Gastrocnemius medialis (tissue), 4 donors: Measurements from ENCODE around the gene MORN1. TPM values are rescaled to one million over a fixed set of nuclear protein-coding genes. Genes with fewer than 3 reads are reported as not detected.

ENCODE experiments used
- ATAC-seq, 2 donors: fragments of 150-250 bp; one replicate each; pipeline ENCODE4 v1.9.1; 2016
- DNase-seq, 2 donors: peaks; one replicate each; pipeline ENCODE4 v3.0.0-alpha.2; 2019
- H3K27ac ChIP-seq, 4 donors: fragments of 200-600 bp; sonication (generic); 1 replicate in 1 of 4; 2 replicates in 3 of 4; pipeline ENCODE4 v1.5.1; 2016 to 2018; ENCODE audit warnings: mild to moderate bottlenecking in 2 of 4, moderate library complexity in 1 of 4
- H3K27me3 ChIP-seq, 3 donors: fragments of 200-600 bp; sonication (generic) in 2 of 3; 1 replicate in 1 of 3; 2 replicates in 2 of 3; pipeline versions ENCODE4 v1.5.1 to v1.6.0; 2016 to 2019; ENCODE audit warnings: mild to moderate bottlenecking in 1 of 3, moderate library complexity in 1 of 3
- H3K36me3 ChIP-seq, 2 donors: fragments of 200-600 bp; sonication (generic) in 1 of 2; one replicate each; pipeline ENCODE4 v1.5.1; 2017 to 2018
- H3K4me1 ChIP-seq, 2 donors: fragments of 200-600 bp; sonication (generic) in 1 of 2; one replicate each; pipeline ENCODE4 v1.5.1; 2016 to 2017; ENCODE audit warnings: mild to moderate bottlenecking in 2 of 2
- H3K4me3 ChIP-seq, 4 donors: fragments of 200-600 bp; sonication (generic) in 3 of 4; 1 replicate in 1 of 4; 2 replicates in 3 of 4; pipeline ENCODE4 v1.5.1; 2016 to 2019; ENCODE audit warnings: mild to moderate bottlenecking in 2 of 4
- H3K9me3 ChIP-seq, 3 donors: fragments of 200-600 bp; sonication (generic) in 2 of 3; 1 replicate in 1 of 3; 2 replicates in 2 of 3; pipeline ENCODE4 v1.5.1; 2016 to 2019
- POLR2A ChIP-seq, 2 donors: fragments of 450-650 bp; IDR thresholded peaks; one replicate each; pipeline ENCODE4 v1.6.1; 2017; ENCODE audit warnings: antibody characterized with exemption in 2 of 2, mild to moderate bottlenecking in 2 of 2, moderate library complexity in 2 of 2
- in situ Hi-C, 4 donors: fragments of 200-750 bp; cut with MboI; loops; one replicate each; pipeline versions ENCODE4 v1.15.0 to v1.8.0; 2017; ENCODE audit warnings: low sequenced_read_pairs in 4 of 4
- intact Hi-C: fragments of 100-400 bp; cut with DNase I; formaldehyde crosslinking; loops from one replicate; pipeline ENCODE4 v1.15.1; 2023; ENCODE audit warnings: low total_unique reads
- total RNA-seq, 4 donors: library from RNA; depleted of rRNA; stranded (reverse); fragments of >200 nt; gene quantifications; one replicate each; pipeline versions ENCODE4 v1.1.0 to v1.2.3, GENCODE V29; 2016
- TF ChIP-seq, protein P1 (sequence below), 5 experiments: fragments of 450-650 bp in 3 of 5; fragments of 200-600 bp in 2 of 5; sonication (generic) in 2 of 5; IDR thresholded peaks in 4 of 5; conservative IDR thresholded peaks in 1 of 5; 1 replicate in 4 of 5; 2 replicates in 1 of 5; pipeline ENCODE4 v1.5.1; 2016 to 2019; ENCODE audit warnings: antibody characterized with exemption in 5 of 5, mild to moderate bottlenecking in 3 of 5, moderate library complexity in 3 of 5

MORN1 gene
- total RNA-seq, 4 donors from 2014 or later = 1.9 to 4.7 (median 3.5) TPM

- intact Hi-C loops (no loop called here), in situ Hi-C loops (no loop called here)
- Histone ChIP-seq H3K27me3 (no peaks in the 10 kb centered on the region), H3K9me3 (no peaks in the 10 kb centered on the region), H3K4me1 (no peaks in the 10 kb centered on the region), H3K4me3 (no peak overlapping the region), H3K27ac (no peak overlapping the region), H3K36me3 (no peaks in the 10 kb centered on the region)
- TF ChIP-seq POLR2A (IDR thresholded peaks at IDR 0.05) = no peak
- TF ChIP-seq, protein P1, sequence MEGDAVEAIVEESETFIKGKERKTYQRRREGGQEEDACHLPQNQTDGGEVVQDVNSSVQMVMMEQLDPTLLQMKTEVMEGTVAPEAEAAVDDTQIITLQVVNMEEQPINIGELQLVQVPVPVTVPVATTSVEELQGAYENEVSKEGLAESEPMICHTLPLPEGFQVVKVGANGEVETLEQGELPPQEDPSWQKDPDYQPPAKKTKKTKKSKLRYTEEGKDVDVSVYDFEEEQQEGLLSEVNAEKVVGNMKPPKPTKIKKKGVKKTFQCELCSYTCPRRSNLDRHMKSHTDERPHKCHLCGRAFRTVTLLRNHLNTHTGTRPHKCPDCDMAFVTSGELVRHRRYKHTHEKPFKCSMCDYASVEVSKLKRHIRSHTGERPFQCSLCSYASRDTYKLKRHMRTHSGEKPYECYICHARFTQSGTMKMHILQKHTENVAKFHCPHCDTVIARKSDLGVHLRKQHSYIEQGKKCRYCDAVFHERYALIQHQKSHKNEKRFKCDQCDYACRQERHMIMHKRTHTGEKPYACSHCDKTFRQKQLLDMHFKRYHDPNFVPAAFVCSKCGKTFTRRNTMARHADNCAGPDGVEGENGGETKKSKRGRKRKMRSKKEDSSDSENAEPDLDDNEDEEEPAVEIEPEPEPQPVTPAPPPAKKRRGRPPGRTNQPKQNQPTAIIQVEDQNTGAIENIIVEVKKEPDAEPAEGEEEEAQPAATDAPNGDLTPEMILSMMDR (IDR thresholded peaks at IDR 0.05 in 4 of 5, conservative IDR thresholded peaks at IDR 0.05 in 1 of 5) = no peak
- DNase-seq (no peak), ATAC-seq (no peak)
These were observed 44.0 kb downstream of the MORN1 start for GRCh38 chr1:2347409-2347785.

GRCh38 chr1:2346691-2347408, 44.5 kb downstream of the MORN1 start:
- TF ChIP-seq, protein P1 (IDR thresholded peaks at IDR 0.05 in 4 of 5, conservative IDR thresholded peaks at IDR 0.05 in 1 of 5) = no peak
- no peak for TF ChIP-seq POLR2A (IDR thresholded peaks at IDR 0.05)
- H3K4me3 ChIP-seq = no peak overlapping the region
- H3K36me3 ChIP-seq = no peaks in the 10 kb centered on the region
- no peaks in the 10 kb centered on the region for H3K9me3 ChIP-seq
- no peak for ATAC-seq
- in situ Hi-C loops = no loop called here
- intact Hi-C loops = no loop called here
- no peak for DNase-seq
- H3K27me3 ChIP-seq = no peaks in the 10 kb centered on the region
- no peaks in the 10 kb centered on the region for H3K4me1 ChIP-seq
- H3K27ac ChIP-seq = no peak overlapping the region

- intact Hi-C loops = no loop called here
- ATAC-seq (no peak), DNase-seq (no peak)
- Histone ChIP-seq H3K9me3 (no peaks in the 10 kb centered on the region), H3K4me3 (no peak overlapping the region), H3K4me1 (no peaks in the 10 kb centered on the region), H3K36me3 (no peaks in the 10 kb centered on the region), H3K27me3 (no peaks in the 10 kb centered on the region), H3K27ac (no peak overlapping the region)
- in situ Hi-C loops = no loop called here
- TF ChIP-seq POLR2A (IDR thresholded peaks at IDR 0.05) = no peak
- TF ChIP-seq, protein P1 (IDR thresholded peaks at IDR 0.05 in 4 of 5, conservative IDR thresholded peaks at IDR 0.05 in 1 of 5) = no peak
These were observed 45.9 kb downstream of the MORN1 start for GRCh38 chr1:2345297-2346075.

DNA sequence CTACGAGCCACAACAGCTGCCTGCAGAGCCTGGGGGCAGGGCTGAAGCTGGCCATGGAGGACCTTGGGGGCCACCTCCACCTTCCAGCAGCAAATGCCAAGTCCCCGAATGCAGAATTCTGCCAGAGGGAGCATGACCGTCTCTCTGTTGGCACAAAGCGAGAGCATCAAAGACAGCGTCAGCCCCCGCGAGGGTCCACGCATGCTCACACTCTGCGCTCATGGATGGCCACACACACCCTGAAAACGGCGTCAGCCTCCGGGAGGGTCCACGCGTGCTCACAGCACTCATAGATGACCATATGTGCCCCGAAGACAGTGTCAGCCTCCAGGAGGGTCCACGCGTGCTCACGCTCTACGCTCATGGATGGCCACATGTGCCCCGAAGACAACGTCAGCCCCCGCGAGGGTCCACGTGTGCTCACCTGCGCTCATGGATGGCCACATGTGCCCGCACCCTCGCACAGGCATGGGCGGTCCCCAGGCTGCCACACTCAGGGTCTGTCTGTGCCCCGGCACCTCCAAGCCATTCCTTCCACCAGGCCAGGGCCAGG, 46.5 kb downstream of the MORN1 start:
- no peak for DNase-seq
- intact Hi-C loops = no loop called here
- Histone ChIP-seq H3K36me3 (no peaks in the 10 kb centered on the region), H3K4me1 (no peaks in the 10 kb centered on the region), H3K4me3 (no peak overlapping the region), H3K27ac (no peak overlapping the region), H3K27me3 (no peaks in the 10 kb centered on the region), H3K9me3 (no peaks in the 10 kb centered on the region)
- in situ Hi-C loops = no loop called here
- TF ChIP-seq POLR2A (IDR thresholded peaks at IDR 0.05) = no peak
- TF ChIP-seq, protein P1 (IDR thresholded peaks at IDR 0.05 in 4 of 5, conservative IDR thresholded peaks at IDR 0.05 in 1 of 5) = no peak
- no peak for ATAC-seq
